ENCODE data around the gene FBXW7. TPM values are rescaled to one million over a fixed set of nuclear protein-coding genes. Genes with fewer than 3 reads are reported as not detected.

Gene FBXW7
- total RNA-seq, 2 experiments from 2014 or later: 128 to 140 TPM

- TF ChIP-seq, protein P1, sequence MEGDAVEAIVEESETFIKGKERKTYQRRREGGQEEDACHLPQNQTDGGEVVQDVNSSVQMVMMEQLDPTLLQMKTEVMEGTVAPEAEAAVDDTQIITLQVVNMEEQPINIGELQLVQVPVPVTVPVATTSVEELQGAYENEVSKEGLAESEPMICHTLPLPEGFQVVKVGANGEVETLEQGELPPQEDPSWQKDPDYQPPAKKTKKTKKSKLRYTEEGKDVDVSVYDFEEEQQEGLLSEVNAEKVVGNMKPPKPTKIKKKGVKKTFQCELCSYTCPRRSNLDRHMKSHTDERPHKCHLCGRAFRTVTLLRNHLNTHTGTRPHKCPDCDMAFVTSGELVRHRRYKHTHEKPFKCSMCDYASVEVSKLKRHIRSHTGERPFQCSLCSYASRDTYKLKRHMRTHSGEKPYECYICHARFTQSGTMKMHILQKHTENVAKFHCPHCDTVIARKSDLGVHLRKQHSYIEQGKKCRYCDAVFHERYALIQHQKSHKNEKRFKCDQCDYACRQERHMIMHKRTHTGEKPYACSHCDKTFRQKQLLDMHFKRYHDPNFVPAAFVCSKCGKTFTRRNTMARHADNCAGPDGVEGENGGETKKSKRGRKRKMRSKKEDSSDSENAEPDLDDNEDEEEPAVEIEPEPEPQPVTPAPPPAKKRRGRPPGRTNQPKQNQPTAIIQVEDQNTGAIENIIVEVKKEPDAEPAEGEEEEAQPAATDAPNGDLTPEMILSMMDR (IDR thresholded peaks at IDR 0.05): no peak
- Mint-ChIP-seq H3K4me1 (ENCODE audit: low read depth) (no peaks in the 10 kb centered on the region), H3K9me3 (no peaks in the 10 kb centered on the region), H3K36me3 (ENCODE audit: low read depth) (peaks cover 68% of the 10 kb centered on the region), H3K27me3 (no peaks in the 10 kb centered on the region), H3K4me3 (no peak overlapping the region), H3K27ac (no peak overlapping the region)
- no peaks in the 10 kb centered on the region for H3K27me3 ChIP-seq (ENCODE audit: control insufficient read depth in 1 of 2, insufficient read depth in 2 of 2, low read length in 2 of 2)
- no peaks in the 10 kb centered on the region for H3K4me1 ChIP-seq (ENCODE audit: insufficient read depth, low read length)
- DNase-seq: no peak
- ChIA-PET CTCF (no interaction called here), POLR2A (no interaction called here)
- no peaks in the 10 kb centered on the region for H3K9me3 ChIP-seq (ENCODE audit: control insufficient read depth in 1 of 2, insufficient read depth in 1 of 2, low read length in 2 of 2)
- H3K4me3 ChIP-seq (ENCODE audit: low read length): no peak overlapping the region
- H3K27ac ChIP-seq (ENCODE audit: low read depth in 1 of 2, low read length in 2 of 2): no peak overlapping the region
- intact Hi-C loops (cut with DNase I, micrococcal nuclease): no loop called here
- ATAC-seq (ENCODE audit: poor library complexity): no peak
- peaks cover 27% of the 10 kb centered on the region for H3K36me3 ChIP-seq (ENCODE audit: insufficient read depth, low read length)
Observed at GRCh38 chr4:152334931-152335330, 201.0 kb downstream of the FBXW7 start.

GRCh38 chr4:152331042-152331441 lies 204.8 kb downstream of the FBXW7 start:
- Histone ChIP-seq H3K36me3 (ENCODE audit: insufficient read depth, low read length) (peaks cover 27% of the 10 kb centered on the region), H3K4me1 (ENCODE audit: insufficient read depth, low read length) (no peaks in the 10 kb centered on the region), H3K27ac (ENCODE audit: low read depth in 1 of 2, low read length in 2 of 2) (no peak overlapping the region), H3K4me3 (ENCODE audit: low read length) (no peak overlapping the region), H3K9me3 (ENCODE audit: control insufficient read depth in 1 of 2, insufficient read depth in 1 of 2, low read length in 2 of 2) (no peaks in the 10 kb centered on the region), H3K27me3 (ENCODE audit: control insufficient read depth in 1 of 2, insufficient read depth in 2 of 2, low read length in 2 of 2) (no peaks in the 10 kb centered on the region)
- no peak overlapping the region for H3K27ac Mint-ChIP-seq
- ChIA-PET CTCF (no interaction called here), POLR2A (no interaction called here)
- H3K4me3 Mint-ChIP-seq: no peak overlapping the region
- H3K4me1 Mint-ChIP-seq (ENCODE audit: low read depth): peaks cover 23% of the 10 kb centered on the region
- no peaks in the 10 kb centered on the region for H3K27me3 Mint-ChIP-seq
- intact Hi-C loops (cut with DNase I, micrococcal nuclease): no loop called here
- DNase-seq (no peak), ATAC-seq (ENCODE audit: poor library complexity) (no peak)
- TF ChIP-seq, protein P1 (IDR thresholded peaks at IDR 0.05): no peak
- no peaks in the 10 kb centered on the region for H3K9me3 Mint-ChIP-seq
- H3K36me3 Mint-ChIP-seq (ENCODE audit: low read depth): peaks cover 85% of the 10 kb centered on the region

- H3K4me3 ChIP-seq (ENCODE audit: low read length): no peak overlapping the region
- Mint-ChIP-seq H3K27ac (peak overlapping the region; percentile 66), H3K4me3 (no peak overlapping the region), H3K4me1 (ENCODE audit: low read depth) (peaks cover 26% of the 10 kb centered on the region), H3K36me3 (ENCODE audit: low read depth) (peaks cover 85% of the 10 kb centered on the region), H3K27me3 (no peaks in the 10 kb centered on the region), H3K9me3 (no peaks in the 10 kb centered on the region)
- CTCF ChIA-PET: no interaction called here
- no peaks in the 10 kb centered on the region for H3K4me1 ChIP-seq (ENCODE audit: insufficient read depth, low read length)
- no peaks in the 10 kb centered on the region for H3K27me3 ChIP-seq (ENCODE audit: control insufficient read depth in 1 of 2, insufficient read depth in 2 of 2, low read length in 2 of 2)
- intact Hi-C loops (cut with DNase I, micrococcal nuclease): no loop called here
- ATAC-seq (ENCODE audit: poor library complexity): no peak
- no peaks in the 10 kb centered on the region for H3K9me3 ChIP-seq (ENCODE audit: control insufficient read depth in 1 of 2, insufficient read depth in 1 of 2, low read length in 2 of 2)
- no peak for DNase-seq
- POLR2A ChIA-PET: interaction anchor here (0.7 to 2.2 kb wide), 2 partner anchors 228 to 234 kb away, joined by 3 to 8 read pairs; no protein-coding TSS in a partner anchor
- no peak overlapping the region for H3K27ac ChIP-seq (ENCODE audit: low read depth in 1 of 2, low read length in 2 of 2)
- TF ChIP-seq, protein P1 (IDR thresholded peaks at IDR 0.05): no peak
- peaks cover 38% of the 10 kb centered on the region for H3K36me3 ChIP-seq (ENCODE audit: insufficient read depth, low read length)
Observed at GRCh38 chr4:152328582-152328981, 207.3 kb downstream of the FBXW7 start.

All from CD4-positive, alpha-beta T cell (primary cell).